Endodermal cell (in vitro differentiated cells): ENCODE results near the gene RHBDL1. TPM values are rescaled to one million over a fixed set of nuclear protein-coding genes. Genes with fewer than 3 reads are reported as not detected.

Source experiments
- DNase-seq: peaks from one replicate; pipeline ENCODE4 v3.0.0-alpha.2; 2017
- H3K27ac ChIP-seq: 2 replicates; pipeline ENCODE4 v1.5.1; 2013; ENCODE audit warnings: mild to moderate bottlenecking, low read depth, low read length, moderate library complexity
- H3K27me3 ChIP-seq: 2 replicates; pipeline ENCODE4 v1.6.1; 2013; ENCODE audit warnings: mild to moderate bottlenecking, low read length, moderate library complexity; ENCODE audit not compliant: insufficient read depth, control insufficient read depth, poor library complexity, severe bottlenecking
- H3K36me3 ChIP-seq: 2 replicates; pipeline ENCODE4 v1.7.0; 2013; ENCODE audit warnings: mild to moderate bottlenecking, low read length, moderate library complexity; ENCODE audit not compliant: control insufficient read depth, insufficient read depth
- H3K4me1 ChIP-seq: one replicate; pipeline ENCODE4 v1.7.0; 2013; ENCODE audit warnings: low read length; ENCODE audit not compliant: control insufficient read depth, insufficient read depth
- H3K4me3 ChIP-seq: 2 replicates; pipeline ENCODE4 v1.5.1; 2013; ENCODE audit warnings: mild to moderate bottlenecking, low read length, moderate library complexity
- H3K9ac ChIP-seq: 2 replicates; pipeline ENCODE4 v1.6.1; 2013; ENCODE audit warnings: mild to moderate bottlenecking, low read length, moderate library complexity; ENCODE audit not compliant: poor library complexity, severe bottlenecking; ENCODE audit errors: extremely low read depth
- H3K9me3 ChIP-seq: 2 replicates; pipeline ENCODE4 v1.6.1; 2013; ENCODE audit warnings: mild to moderate bottlenecking, low read length, moderate library complexity; ENCODE audit not compliant: control insufficient read depth
- H3K27ac Mint-ChIP-seq: 2 replicates; pipeline ENCODE4 v1.8.0; 2020; ENCODE audit warnings: mixed read lengths
- H3K27me3 Mint-ChIP-seq: 2 replicates; pipeline ENCODE4 v1.8.0; 2021; ENCODE audit warnings: mild to moderate bottlenecking, mixed read lengths; ENCODE audit not compliant: insufficient read depth
- H3K36me3 Mint-ChIP-seq: 2 replicates; pipeline ENCODE4 v1.8.0; 2020; ENCODE audit warnings: low read depth, mixed read lengths
- H3K4me1 Mint-ChIP-seq: 2 replicates; pipeline ENCODE4 v1.8.0; 2020; ENCODE audit warnings: mixed read lengths
- H3K4me3 Mint-ChIP-seq: 2 replicates; pipeline ENCODE4 v1.8.0; 2020; ENCODE audit warnings: mild to moderate bottlenecking, moderate library complexity, mixed read lengths
- H3K9me3 Mint-ChIP-seq: 2 replicates; pipeline ENCODE4 v1.8.0; 2020; ENCODE audit warnings: mild to moderate bottlenecking, mixed read lengths
- CTCF ChIP-seq: fragments of 200-600 bp; sonication (generic); conservative IDR thresholded peaks from 2 replicates; pipeline ENCODE4 v1.5.0; 2021; ENCODE audit warnings: antibody characterized with exemption, mild to moderate bottlenecking
- WGBS, 2 experiments: methylation state at CpG; one replicate each; pipeline versions ENCODE4 v1.1.5 to v1.1.7; 2013; ENCODE audit warnings: missing lambda C conversion rate in 2 of 2, mixed read lengths in 1 of 2; ENCODE audit not compliant: insufficient coverage in 1 of 2, insufficient read length in 1 of 2; 5-methylcytosine and 5-hydroxymethylcytosine counted together
- total RNA-seq, 2 donors: library from RNA; stranded (reverse); fragmentation: NEBNext Ultra II Directional in 1 of 2; extraction: Animal tissue kit (Norgen Biotek cat#: 25700) in 1 of 2; gene quantifications; 2 replicates in 1 of 2; 3 replicates in 1 of 2; pipeline ENCODE4 v1.2.1, GENCODE V29; 2021

Gene RHBDL1
- total RNA-seq, 2 donors from 2014 or later: 3.7 to 5.1 TPM

GRCh38 chr16:694187-694862 lies 18.9 kb downstream of the RHBDL1 start:
- no peak overlapping the region for H3K27ac ChIP-seq

GRCh38 chr16:694863-695354 lies 19.4 kb downstream of the RHBDL1 start:
- Histone ChIP-seq H3K4me3 (no peak overlapping the region), H3K36me3 (no peaks in the 10 kb centered on the region)

More at GRCh38 chr16:694187-694862, 18.9 kb downstream of the RHBDL1 start:
- peaks cover 83% of the 10 kb centered on the region for H3K27me3 Mint-ChIP-seq
- Histone ChIP-seq H3K27me3 (peaks cover 84% of the 10 kb centered on the region), H3K9ac (no peak overlapping the region), H3K4me3 (no peak overlapping the region), H3K36me3 (no peaks in the 10 kb centered on the region), H3K4me1 (peaks cover 3% of the 10 kb centered on the region), H3K9me3 (no peaks in the 10 kb centered on the region)
- H3K36me3 Mint-ChIP-seq: no peaks in the 10 kb centered on the region
- H3K27ac Mint-ChIP-seq: no peak overlapping the region
- H3K9me3 Mint-ChIP-seq: no peaks in the 10 kb centered on the region
- 4 to 16% methylated on average over 11 to 64 of the region's 64 CpGs for WGBS, 2 experiments
- H3K4me1 Mint-ChIP-seq: no peaks in the 10 kb centered on the region
- H3K4me3 Mint-ChIP-seq: peak overlapping the region; percentile 43
- TF ChIP-seq CTCF: no peak
- peak; percentile 65 for DNase-seq

GRCh38 chr16:695355-696089 lies 20.1 kb downstream of the RHBDL1 start:
- Histone ChIP-seq H3K27me3 (peaks cover 96% of the 10 kb centered on the region), H3K9me3 (no peaks in the 10 kb centered on the region), H3K4me1 (no peaks in the 10 kb centered on the region), H3K9ac (no peak overlapping the region), H3K4me3 (no peak overlapping the region), H3K27ac (no peak overlapping the region), H3K36me3 (no peaks in the 10 kb centered on the region)
- 14 to 16% methylated on average over 66 to 71 of the region's 71 CpGs for WGBS, 2 experiments
- TF ChIP-seq CTCF: no peak
- H3K9me3 Mint-ChIP-seq: no peaks in the 10 kb centered on the region
- H3K4me3 Mint-ChIP-seq: peak overlapping the region; percentile 43
- H3K4me1 Mint-ChIP-seq: no peaks in the 10 kb centered on the region
- DNase-seq: peak; percentile 81
- peaks cover 94% of the 10 kb centered on the region for H3K27me3 Mint-ChIP-seq
- no peaks in the 10 kb centered on the region for H3K36me3 Mint-ChIP-seq
- no peak overlapping the region for H3K27ac Mint-ChIP-seq

More at GRCh38 chr16:694863-695354, 19.4 kb downstream of the RHBDL1 start:
- H3K4me1 ChIP-seq: no peaks in the 10 kb centered on the region
- H3K4me1 Mint-ChIP-seq: no peaks in the 10 kb centered on the region
- no peak overlapping the region for H3K9ac ChIP-seq
- H3K9me3 Mint-ChIP-seq: no peaks in the 10 kb centered on the region
- peaks cover 89% of the 10 kb centered on the region for H3K27me3 Mint-ChIP-seq
- peak overlapping the region; percentile 43 for H3K4me3 Mint-ChIP-seq
- no peak for TF ChIP-seq CTCF
- no peak for DNase-seq
- H3K27ac ChIP-seq: no peak overlapping the region
- H3K27me3 ChIP-seq: peaks cover 90% of the 10 kb centered on the region
- no peaks in the 10 kb centered on the region for H3K9me3 ChIP-seq
- H3K36me3 Mint-ChIP-seq: no peaks in the 10 kb centered on the region
- H3K27ac Mint-ChIP-seq: no peak overlapping the region
- 3% methylated on average over 12 to 37 of the region's 37 CpGs for WGBS, 2 experiments
